ENCODE measurements around the gene CSNK1D.

The CSNK1D gene

GRCh38 chr17:82238472-82239201, 34.9 kb downstream of the CSNK1D start:
- TF ChIP-seq POLR2AphosphoS5 (IDR thresholded peaks at IDR 0.05; ENCODE audit: low read depth, low read length) = peak; percentile 32; the same call in 1 of the 2 replicates
- no peak for TF ChIP-seq FOXP2 (optimal IDR thresholded peaks at IDR 0.05; ENCODE audit: borderline replicate concordance, extremely low read depth, extremely low read length, insufficient read depth)

GRCh38 chr17:82237746-82238471, 35.6 kb downstream of the CSNK1D start:
- TF ChIP-seq FOXP2 (optimal IDR thresholded peaks at IDR 0.05; ENCODE audit: borderline replicate concordance, extremely low read depth, extremely low read length, insufficient read depth) = no peak
- TF ChIP-seq SIN3A (IDR thresholded peaks at IDR 0.05; ENCODE audit: borderline replicate concordance, insufficient read depth, low read length) = no peak
- no peak for TF ChIP-seq POLR2AphosphoS5 (IDR thresholded peaks at IDR 0.05; ENCODE audit: low read depth, low read length)
- no peak for TF ChIP-seq REST (IDR thresholded peaks at IDR 0.05; ENCODE audit: insufficient read depth in 1 of 2, low read depth in 2 of 2, low read length in 2 of 2)
- TF ChIP-seq TAF1 (IDR thresholded peaks at IDR 0.05; ENCODE audit: borderline replicate concordance, insufficient read depth, low read length) = no peak

- no peak for TF ChIP-seq REST (IDR thresholded peaks at IDR 0.05; ENCODE audit: insufficient read depth in 1 of 2, low read depth in 2 of 2, low read length in 2 of 2)
- TF ChIP-seq TAF1 (IDR thresholded peaks at IDR 0.05; ENCODE audit: borderline replicate concordance, insufficient read depth, low read length) = no peak
- no peak for TF ChIP-seq POLR2AphosphoS5 (IDR thresholded peaks at IDR 0.05; ENCODE audit: low read depth, low read length)
- no peak for TF ChIP-seq FOXP2 (optimal IDR thresholded peaks at IDR 0.05; ENCODE audit: borderline replicate concordance, extremely low read depth, extremely low read length, insufficient read depth)
Observed at GRCh38 chr17:82237083-82237745, 36.3 kb downstream of the CSNK1D start.

GRCh38 chr17:82236142-82236971, 37.1 kb downstream of the CSNK1D start:
- TF ChIP-seq SIN3A (IDR thresholded peaks at IDR 0.05; ENCODE audit: borderline replicate concordance, insufficient read depth, low read length) = no peak
- TF ChIP-seq REST (IDR thresholded peaks at IDR 0.05; ENCODE audit: insufficient read depth in 1 of 2, low read depth in 2 of 2, low read length in 2 of 2) = no peak

- TF ChIP-seq FOXP2 (optimal IDR thresholded peaks at IDR 0.05; ENCODE audit: borderline replicate concordance, extremely low read depth, extremely low read length, insufficient read depth) (no peak), SIN3A (IDR thresholded peaks at IDR 0.05; ENCODE audit: borderline replicate concordance, insufficient read depth, low read length) (no peak), POLR2AphosphoS5 (IDR thresholded peaks at IDR 0.05; ENCODE audit: low read depth, low read length) (no peak), TAF1 (IDR thresholded peaks at IDR 0.05; ENCODE audit: borderline replicate concordance, insufficient read depth, low read length) (no peak), REST (IDR thresholded peaks at IDR 0.05; ENCODE audit: insufficient read depth in 1 of 2, low read depth in 2 of 2, low read length in 2 of 2) (no peak)
Observed at GRCh38 chr17:82235775-82236141, 37.7 kb downstream of the CSNK1D start.

Data from PFSK-1 (cell line).